Right atrium auricular region (tissue), 2 donors: ENCODE measurements around the gene ZNF385D. TPM values are rescaled to one million over a fixed set of nuclear protein-coding genes. Genes with fewer than 3 reads are reported as not detected.
"Not testable (repeated sequence)": the region's sequence is repeated elsewhere in the genome, so short reads cannot be mapped to it uniquely, and the experiment has no call there.

ENCODE experiments used
- DNase-seq: peaks from one replicate; pipeline ENCODE4 v3.0.0-alpha.2; 2019; ENCODE audit warnings: low spot score
- H3K27ac ChIP-seq, 2 donors: fragments of 200-600 bp; sonication (generic); 1 replicate in 1 of 2; 2 replicates in 1 of 2; pipeline ENCODE4 v1.5.1; 2016 to 2019
- H3K27me3 ChIP-seq, 2 donors: fragments of 200-600 bp; sonication (generic); one replicate each; pipeline versions ENCODE4 v1.5.1 to v1.6.0; 2017 to 2019
- H3K36me3 ChIP-seq: fragments of 200-600 bp; sonication (generic); one replicate; pipeline ENCODE4 v1.5.1; 2016
- H3K4me1 ChIP-seq, 2 donors: fragments of 200-600 bp; sonication (generic); one replicate each; pipeline versions ENCODE4 v1.5.1 to v1.6.0; 2017 to 2019
- H3K4me3 ChIP-seq, 2 donors: fragments of 200-600 bp; sonication (generic); 1 replicate in 1 of 2; 2 replicates in 1 of 2; pipeline ENCODE4 v1.5.1; 2017 to 2019; ENCODE audit warnings: mild to moderate bottlenecking in 1 of 2, moderate library complexity in 1 of 2
- H3K9me3 ChIP-seq, 2 donors: fragments of 200-600 bp; sonication (generic); one replicate each; pipeline ENCODE4 v1.5.1; 2019
- total RNA-seq, 2 donors: library from RNA; depleted of rRNA; stranded (reverse); fragments of >200 nt; gene quantifications; one replicate each; pipeline ENCODE4 v1.1.0, GENCODE V29; 2016
- TF ChIP-seq, protein P1 (sequence below), 2 donors: fragments of 200-600 bp; sonication (generic); IDR thresholded peaks; one replicate each; pipeline ENCODE4 v1.5.1; 2019; ENCODE audit warnings: antibody characterized with exemption in 2 of 2

The ZNF385D gene
- total RNA-seq, 2 donors from 2014 or later = 0.59 to 1.1 TPM

DNA sequence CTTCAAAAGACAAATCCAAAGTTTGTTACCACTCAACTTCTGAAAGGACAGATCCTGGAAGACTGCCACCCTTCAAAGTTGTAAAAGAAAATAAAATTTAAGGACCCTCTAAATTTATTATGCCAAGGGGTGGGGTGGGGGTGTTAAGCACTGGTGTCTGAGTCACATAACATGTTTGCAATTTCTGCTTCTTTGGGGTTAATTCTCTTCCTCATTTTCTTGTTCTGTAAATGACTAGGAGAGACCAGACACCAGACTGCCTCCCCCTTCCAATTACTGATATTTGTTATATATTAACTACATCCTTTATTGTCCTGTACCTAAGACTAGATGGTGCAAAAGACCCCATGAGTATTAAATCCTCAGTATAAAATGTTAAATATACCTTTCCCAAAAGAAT is 242.8 kb downstream of the ZNF385D start:
- Histone ChIP-seq H3K27ac (no peak overlapping the region), H3K27me3 (no peaks in the 10 kb centered on the region), H3K9me3 (no peaks in the 10 kb centered on the region), H3K4me3 (no peak overlapping the region), H3K36me3 (no peaks in the 10 kb centered on the region), H3K4me1 (no peaks in the 10 kb centered on the region)
- no peak for DNase-seq
- TF ChIP-seq, protein P1, sequence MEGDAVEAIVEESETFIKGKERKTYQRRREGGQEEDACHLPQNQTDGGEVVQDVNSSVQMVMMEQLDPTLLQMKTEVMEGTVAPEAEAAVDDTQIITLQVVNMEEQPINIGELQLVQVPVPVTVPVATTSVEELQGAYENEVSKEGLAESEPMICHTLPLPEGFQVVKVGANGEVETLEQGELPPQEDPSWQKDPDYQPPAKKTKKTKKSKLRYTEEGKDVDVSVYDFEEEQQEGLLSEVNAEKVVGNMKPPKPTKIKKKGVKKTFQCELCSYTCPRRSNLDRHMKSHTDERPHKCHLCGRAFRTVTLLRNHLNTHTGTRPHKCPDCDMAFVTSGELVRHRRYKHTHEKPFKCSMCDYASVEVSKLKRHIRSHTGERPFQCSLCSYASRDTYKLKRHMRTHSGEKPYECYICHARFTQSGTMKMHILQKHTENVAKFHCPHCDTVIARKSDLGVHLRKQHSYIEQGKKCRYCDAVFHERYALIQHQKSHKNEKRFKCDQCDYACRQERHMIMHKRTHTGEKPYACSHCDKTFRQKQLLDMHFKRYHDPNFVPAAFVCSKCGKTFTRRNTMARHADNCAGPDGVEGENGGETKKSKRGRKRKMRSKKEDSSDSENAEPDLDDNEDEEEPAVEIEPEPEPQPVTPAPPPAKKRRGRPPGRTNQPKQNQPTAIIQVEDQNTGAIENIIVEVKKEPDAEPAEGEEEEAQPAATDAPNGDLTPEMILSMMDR (IDR thresholded peaks at IDR 0.05) = no peak

DNA sequence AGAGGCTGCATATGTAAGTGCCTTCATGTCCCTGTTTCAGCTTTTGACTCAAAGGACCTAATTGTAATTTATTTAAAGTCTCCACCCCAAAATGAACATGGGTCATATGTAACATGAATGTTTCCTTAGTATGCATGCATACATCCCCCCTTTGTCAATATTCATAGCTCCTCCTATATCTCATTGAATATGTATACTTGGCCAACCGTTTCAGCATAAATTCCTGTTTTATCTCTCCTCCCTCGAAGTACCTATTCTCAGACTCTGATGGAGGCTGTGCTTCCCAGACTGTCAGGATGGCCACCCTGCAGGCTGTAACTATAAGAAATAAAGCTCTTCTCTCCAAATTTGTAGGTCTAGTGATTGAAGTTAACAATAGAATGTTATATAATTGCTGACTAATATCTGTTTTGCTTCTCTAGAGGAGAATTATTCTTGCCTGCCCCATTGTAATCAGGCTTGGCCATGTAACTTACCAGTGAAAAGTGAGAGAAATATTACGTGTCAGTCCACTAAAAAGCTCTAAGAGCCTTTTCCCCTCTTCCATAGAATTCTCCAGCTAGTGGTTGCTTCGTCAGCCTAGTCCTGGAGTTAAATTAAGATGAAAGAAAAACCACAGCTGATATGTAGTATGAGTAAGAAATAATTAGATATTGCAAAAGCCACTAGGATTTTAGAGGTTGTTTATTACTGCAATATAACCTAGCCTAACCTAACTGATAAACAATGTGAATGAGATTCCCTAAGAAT is 245.1 kb downstream of the ZNF385D start:
- H3K36me3 ChIP-seq = no peaks in the 10 kb centered on the region
- TF ChIP-seq, protein P1 (IDR thresholded peaks at IDR 0.05) = no peak
- H3K4me1 ChIP-seq = no peaks in the 10 kb centered on the region
- no peak overlapping the region for H3K27ac ChIP-seq
- no peaks in the 10 kb centered on the region for H3K27me3 ChIP-seq
- H3K4me3 ChIP-seq = no peak overlapping the region
- DNase-seq = no peak
- H3K9me3 ChIP-seq = no peaks in the 10 kb centered on the region

DNA sequence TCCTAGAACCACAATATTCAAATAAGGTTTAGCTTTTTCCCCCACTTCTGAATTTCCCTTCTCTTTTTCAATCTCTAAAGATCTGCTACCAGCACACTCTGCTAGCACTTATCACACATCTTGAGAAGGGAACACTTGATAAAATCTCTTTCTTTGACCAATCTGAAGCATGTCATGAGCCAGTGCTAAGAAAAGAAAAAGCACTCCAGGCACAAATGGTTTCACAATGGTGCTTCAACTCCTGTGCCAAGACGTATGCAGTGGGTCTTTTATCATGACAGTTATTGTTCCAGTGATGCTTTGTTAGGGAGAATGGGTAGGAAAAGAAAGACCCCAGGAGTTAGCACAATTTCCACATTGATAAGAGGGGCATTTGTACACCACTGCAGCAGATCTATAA is 248.4 kb downstream of the ZNF385D start:
- H3K27ac ChIP-seq = no peak overlapping the region
- TF ChIP-seq, protein P1 (IDR thresholded peaks at IDR 0.05) = no peak
- no peak for DNase-seq
- no peaks in the 10 kb centered on the region for H3K9me3 ChIP-seq
- no peaks in the 10 kb centered on the region for H3K27me3 ChIP-seq
- H3K4me1 ChIP-seq = no peaks in the 10 kb centered on the region
- no peaks in the 10 kb centered on the region for H3K36me3 ChIP-seq
- no peak overlapping the region for H3K4me3 ChIP-seq

DNA sequence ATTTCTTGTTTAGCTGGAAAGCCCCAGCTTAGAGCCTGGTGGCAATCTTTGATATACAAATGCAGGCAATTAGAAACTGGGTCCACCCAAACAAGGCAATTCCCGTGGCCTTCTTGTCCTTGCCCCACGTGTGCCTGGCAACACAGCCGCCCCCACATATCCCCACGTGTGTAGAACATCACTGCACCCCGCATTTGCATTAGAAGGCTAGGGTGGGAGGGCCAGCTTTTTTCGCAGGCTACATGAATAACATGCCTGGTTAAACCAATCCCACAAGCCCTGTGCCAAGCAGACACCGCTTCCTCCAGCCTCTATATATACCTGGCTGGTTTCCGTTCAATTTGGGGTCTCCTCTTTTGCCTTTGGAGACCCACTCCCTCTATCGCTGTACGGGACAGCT is 250.2 kb downstream of the ZNF385D start:
- Histone ChIP-seq H3K27me3 (no peaks in the 10 kb centered on the region), H3K4me3 (no peak overlapping the region), H3K9me3 (peaks cover 0 to under 1% of the 10 kb centered on the region in 2 donors), H3K36me3 (no peaks in the 10 kb centered on the region), H3K4me1 (no peaks in the 10 kb centered on the region), H3K27ac (no peak overlapping the region)
- DNase-seq = no peak
- TF ChIP-seq, protein P1 (IDR thresholded peaks at IDR 0.05) = no peak

DNA sequence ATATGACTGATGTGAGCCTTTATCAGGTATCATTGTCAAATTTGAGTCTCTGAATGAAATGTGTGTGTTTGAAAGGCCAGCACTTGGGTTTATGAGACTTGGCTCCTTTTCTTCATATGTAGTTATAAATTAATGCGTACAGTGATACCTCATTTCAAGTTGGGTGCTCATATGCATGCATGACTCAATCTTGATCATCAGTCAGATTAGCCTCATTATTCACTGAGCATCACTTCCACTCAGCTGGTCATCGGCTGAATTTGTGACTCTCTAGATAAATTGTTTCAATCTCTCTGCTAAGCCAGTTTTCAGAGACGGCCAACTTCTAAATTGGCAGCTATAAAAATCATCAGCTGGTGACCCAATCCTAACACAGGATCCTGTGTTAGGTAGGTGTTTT is 260.3 kb downstream of the ZNF385D start:
- H3K36me3 ChIP-seq, DNase-seq, H3K9me3 ChIP-seq, H3K27ac ChIP-seq, H3K4me1 ChIP-seq, H3K27me3 ChIP-seq, H3K4me3 ChIP-seq: not testable (repeated sequence)

DNA sequence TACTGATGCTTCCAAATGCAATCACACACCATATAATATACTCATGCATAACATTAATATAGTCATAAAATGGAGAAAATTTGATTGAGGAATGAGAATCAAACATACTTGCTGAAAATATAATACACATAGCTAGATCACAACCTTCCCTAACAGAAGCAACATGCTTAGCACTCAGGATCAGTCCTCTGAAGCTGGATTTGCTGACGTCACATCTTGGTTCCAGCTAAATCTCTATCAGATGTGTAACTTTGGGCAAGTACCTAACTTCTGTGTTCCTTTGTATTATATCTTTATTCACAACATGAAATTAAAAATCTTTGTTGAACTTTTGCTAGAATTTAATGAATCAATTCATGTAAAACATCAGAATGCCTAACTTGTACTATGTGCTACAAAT is 263.5 kb downstream of the ZNF385D start:
- Histone ChIP-seq H3K4me1 (no peaks in the 10 kb centered on the region), H3K27ac (no peak overlapping the region), H3K9me3 (no peaks in the 10 kb centered on the region), H3K27me3 (no peaks in the 10 kb centered on the region), H3K4me3 (no peak overlapping the region), H3K36me3 (no peaks in the 10 kb centered on the region)
- DNase-seq = no peak
- TF ChIP-seq, protein P1 (IDR thresholded peaks at IDR 0.05) = no peak

DNA sequence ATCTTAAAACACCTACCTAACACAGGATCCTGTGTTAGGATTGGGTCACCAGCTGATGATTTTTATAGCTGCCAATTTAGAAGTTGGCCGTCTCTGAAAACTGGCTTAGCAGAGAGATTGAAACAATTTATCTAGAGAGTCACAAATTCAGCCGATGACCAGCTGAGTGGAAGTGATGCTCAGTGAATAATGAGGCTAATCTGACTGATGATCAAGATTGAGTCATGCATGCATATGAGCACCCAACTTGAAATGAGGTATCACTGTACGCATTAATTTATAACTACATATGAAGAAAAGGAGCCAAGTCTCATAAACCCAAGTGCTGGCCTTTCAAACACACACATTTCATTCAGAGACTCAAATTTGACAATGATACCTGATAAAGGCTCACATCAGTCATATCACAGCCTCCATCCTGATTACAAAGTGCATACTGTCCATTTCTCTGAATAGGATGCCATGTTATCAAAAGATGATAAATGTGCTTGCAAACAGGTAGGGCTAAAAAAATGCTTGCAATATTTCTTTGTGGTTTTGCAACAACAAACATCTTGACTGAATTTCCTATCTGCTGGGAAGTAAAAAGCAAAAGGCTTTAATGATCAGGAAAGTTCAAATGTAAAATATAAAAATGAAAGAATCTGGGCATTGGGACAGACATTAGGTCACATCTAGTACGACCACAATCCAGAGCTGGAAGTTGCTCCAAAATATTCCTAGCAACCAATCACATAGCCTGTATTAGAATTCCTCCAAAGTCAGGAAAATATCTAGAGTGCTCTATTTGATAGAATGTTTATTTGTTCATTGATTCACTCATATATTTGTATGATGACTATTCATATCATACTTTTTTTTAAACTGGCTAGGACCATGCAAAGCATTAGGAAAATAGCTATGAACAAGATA is 264.7 kb downstream of the ZNF385D start:
- not testable (repeated sequence) for H3K36me3 ChIP-seq, H3K27me3 ChIP-seq, H3K4me1 ChIP-seq, DNase-seq, H3K9me3 ChIP-seq, H3K27ac ChIP-seq, H3K4me3 ChIP-seq
